CD14-positive monocyte (primary cell): ENCODE results near the gene RERE. TPM values are rescaled to one million over a fixed set of nuclear protein-coding genes. Genes with fewer than 3 reads are reported as not detected.
A peak's percentile ranks its signal among the peaks of the same experiment; 100 is the strongest.

ENCODE experiments used
- DNase-seq, 3 donors: peaks; one replicate each; pipeline ENCODE4 v3.0.0-alpha.2; 2011 to 2022
- H2AFZ ChIP-seq: 2 replicates; pipeline ENCODE4 v1.6.0; 2012; ENCODE audit warnings: mild to moderate bottlenecking, low read depth, low read length, inconsistent platforms; ENCODE audit not compliant: insufficient read depth, poor library complexity, severe bottlenecking
- H3K27ac ChIP-seq, 2 donors: 1 replicate in 1 of 2; 2 replicates in 1 of 2; pipeline ENCODE4 v1.5.1; 2012 to 2013; ENCODE audit warnings: low read length in 2 of 2, control low read depth in 1 of 2, inconsistent platforms in 1 of 2, low read depth in 1 of 2, mild to moderate bottlenecking in 1 of 2
- H3K27me3 ChIP-seq, 2 donors: one replicate each; pipeline versions ENCODE4 v1.6.0 to v1.6.1; 2011 to 2013; ENCODE audit warnings: low read length in 2 of 2; ENCODE audit not compliant: control insufficient read depth in 2 of 2, insufficient read depth in 2 of 2
- H3K36me3 ChIP-seq, 2 donors: replicated peaks in 1 of 2; 1 replicate in 1 of 2; 2 replicates in 1 of 2; pipeline versions ENCODE4 v1.5.1 to v1.6.1; 2012 to 2013; ENCODE audit warnings: low read length in 2 of 2, control low read depth in 1 of 2, inconsistent platforms in 1 of 2, mild to moderate bottlenecking in 1 of 2; ENCODE audit not compliant: insufficient read depth in 2 of 2, control insufficient read depth in 1 of 2
- H3K4me1 ChIP-seq, 2 donors: 1 replicate in 1 of 2; 2 replicates in 1 of 2; pipeline versions ENCODE4 v1.5.1 to v1.6.1; 2012 to 2013; ENCODE audit warnings: low read length in 2 of 2, control low read depth in 1 of 2, inconsistent platforms in 1 of 2, mild to moderate bottlenecking in 1 of 2, moderate library complexity in 1 of 2; ENCODE audit not compliant: insufficient read depth in 2 of 2, control insufficient read depth in 1 of 2
- H3K4me2 ChIP-seq: replicated peaks from 2 replicates; pipeline ENCODE3; 2012; ENCODE audit warnings: low read length, moderate library complexity, mild to moderate bottlenecking; ENCODE audit not compliant: poor library complexity, severe bottlenecking; ENCODE audit errors: extremely low read depth
- H3K4me3 ChIP-seq, 3 experiments: fragments of 200-600 bp in 1 of 3; sonication (generic) in 1 of 3; replicated peaks in 1 of 3; 1 replicate in 2 of 3; 2 replicates in 1 of 3; pipeline ENCODE4 v1.5.1; 2011 to 2013; ENCODE audit warnings: low read length in 3 of 3, mild to moderate bottlenecking in 3 of 3, control low read depth in 2 of 3, low read depth in 2 of 3, inconsistent platforms in 1 of 3, moderate library complexity in 1 of 3
- H3K79me2 ChIP-seq: 2 replicates; pipeline ENCODE4 v1.6.0; 2012; ENCODE audit warnings: mild to moderate bottlenecking, control low read depth, inconsistent platforms, low read length, moderate library complexity; ENCODE audit not compliant: insufficient read depth
- H3K9ac ChIP-seq: 2 replicates; pipeline ENCODE4 v1.6.0; 2017; ENCODE audit warnings: low read length, mild to moderate bottlenecking; ENCODE audit not compliant: insufficient read depth, poor library complexity, severe bottlenecking
- H3K9me3 ChIP-seq, 2 donors: replicated peaks in 1 of 2; 1 replicate in 1 of 2; 2 replicates in 1 of 2; pipeline versions ENCODE4 v1.5.1 to v1.6.1; 2012 to 2013; ENCODE audit warnings: low read length in 2 of 2, control low read depth in 1 of 2; ENCODE audit not compliant: control insufficient read depth in 1 of 2, insufficient read depth in 1 of 2
- H4K20me1 ChIP-seq: 2 replicates; pipeline ENCODE4 v1.6.0; 2012; ENCODE audit warnings: mild to moderate bottlenecking, low read length, control low read depth, moderate library complexity; ENCODE audit not compliant: insufficient read depth
- H3K27ac Mint-ChIP-seq, 7 donors: one replicate each; pipeline ENCODE4 v1.8.0; 2020; ENCODE audit warnings: mild to moderate bottlenecking in 7 of 7, mixed read lengths in 7 of 7, moderate library complexity in 6 of 7, inconsistent platforms in 2 of 7
- H3K27me3 Mint-ChIP-seq, 3 donors: one replicate each; pipeline ENCODE4 v1.8.0; 2021 to 2022; ENCODE audit warnings: low read depth in 3 of 3, mild to moderate bottlenecking in 3 of 3, mixed read lengths in 3 of 3, moderate library complexity in 3 of 3, inconsistent platforms in 1 of 3
- H3K36me3 Mint-ChIP-seq, 2 donors: one replicate each; pipeline ENCODE4 v1.8.0; 2020; ENCODE audit warnings: mixed read lengths in 2 of 2, inconsistent platforms in 1 of 2, mild to moderate bottlenecking in 1 of 2
- H3K4me1 Mint-ChIP-seq: one replicate; pipeline ENCODE4 v1.8.0; 2020; ENCODE audit warnings: mild to moderate bottlenecking, mixed read lengths
- H3K4me3 Mint-ChIP-seq, 2 donors: one replicate each; pipeline ENCODE4 v1.8.0; 2020; ENCODE audit warnings: mild to moderate bottlenecking in 2 of 2, mixed read lengths in 2 of 2, moderate library complexity in 1 of 2
- H3K9me3 Mint-ChIP-seq, 7 donors: one replicate each; pipeline ENCODE4 v1.8.0; 2020 to 2022; ENCODE audit warnings: mixed read lengths in 7 of 7, mild to moderate bottlenecking in 6 of 7, moderate library complexity in 6 of 7, inconsistent platforms in 2 of 7
- WGBS: methylation state at CpG from one replicate; pipeline ENCODE4 v1.1.5; 2013; ENCODE audit warnings: missing lambda C conversion rate; ENCODE audit not compliant: insufficient coverage; 5-methylcytosine and 5-hydroxymethylcytosine counted together
- intact Hi-C, 2 donors: fragments of 100-400 bp; cut with micrococcal nuclease; formaldehyde crosslinking; loops; one replicate each; pipeline versions ENCODE4 v1.15.0 to v1.15.1; 2023
- polyA plus RNA-seq, 3 donors: library from polyadenylated mRNA; depleted of rRNA in 1 of 3; unstranded in 2 of 3; stranded (reverse) in 1 of 3; fragments of 300-500 nt in 2 of 3; fragments of >200 nt in 1 of 3; fragmentation: Illumina TruSeq in 2 of 3; gene quantifications; 1 replicate in 2 of 3; 2 replicates in 1 of 3; pipeline ENCODE4 v1.2.3, GENCODE V29; 2012 to 2021
- TF ChIP-seq, protein P1 (sequence below): fragments of 200-600 bp; IDR thresholded peaks from one replicate; pipeline ENCODE4 v1.8.0; 2022; ENCODE audit warnings: antibody characterized with exemption, mild to moderate bottlenecking

The RERE gene
- polyA plus RNA-seq, 3 donors, result 1.2 to 19.4 (median 3.8) TPM

GRCh38 chr1:8431019-8431418 lies 386.4 kb downstream of the RERE start:
- Histone ChIP-seq H2AFZ (no peak overlapping the region), H3K4me2 (no peak overlapping the region), H3K4me1 (peaks cover 61 to 63% of the 10 kb centered on the region in 2 donors), H3K36me3 (no peaks in the 10 kb centered on the region), H3K27me3 (no peaks in the 10 kb centered on the region), H4K20me1 (no peaks in the 10 kb centered on the region), H3K9ac (no peak overlapping the region), H3K79me2 (peaks cover 14% of the 10 kb centered on the region), H3K4me3 (no peak overlapping the region), H3K9me3 (no peaks in the 10 kb centered on the region), H3K27ac (peak overlapping the region in 1 of 2 donors; percentile 26)
- intact Hi-C loops, result no loop called here
- TF ChIP-seq, protein P1, sequence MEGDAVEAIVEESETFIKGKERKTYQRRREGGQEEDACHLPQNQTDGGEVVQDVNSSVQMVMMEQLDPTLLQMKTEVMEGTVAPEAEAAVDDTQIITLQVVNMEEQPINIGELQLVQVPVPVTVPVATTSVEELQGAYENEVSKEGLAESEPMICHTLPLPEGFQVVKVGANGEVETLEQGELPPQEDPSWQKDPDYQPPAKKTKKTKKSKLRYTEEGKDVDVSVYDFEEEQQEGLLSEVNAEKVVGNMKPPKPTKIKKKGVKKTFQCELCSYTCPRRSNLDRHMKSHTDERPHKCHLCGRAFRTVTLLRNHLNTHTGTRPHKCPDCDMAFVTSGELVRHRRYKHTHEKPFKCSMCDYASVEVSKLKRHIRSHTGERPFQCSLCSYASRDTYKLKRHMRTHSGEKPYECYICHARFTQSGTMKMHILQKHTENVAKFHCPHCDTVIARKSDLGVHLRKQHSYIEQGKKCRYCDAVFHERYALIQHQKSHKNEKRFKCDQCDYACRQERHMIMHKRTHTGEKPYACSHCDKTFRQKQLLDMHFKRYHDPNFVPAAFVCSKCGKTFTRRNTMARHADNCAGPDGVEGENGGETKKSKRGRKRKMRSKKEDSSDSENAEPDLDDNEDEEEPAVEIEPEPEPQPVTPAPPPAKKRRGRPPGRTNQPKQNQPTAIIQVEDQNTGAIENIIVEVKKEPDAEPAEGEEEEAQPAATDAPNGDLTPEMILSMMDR, result peak; percentile 26
- DNase-seq, result peak in 2 of 3 donors; percentile 37 to 39
- Mint-ChIP-seq H3K9me3 (peaks cover 0 to 3% (median 0%) of the 10 kb centered on the region in 7 donors), H3K36me3 (peaks cover 9 to 16% of the 10 kb centered on the region in 2 donors), H3K4me3 (no peak overlapping the region), H3K27me3 (no peaks in the 10 kb centered on the region), H3K27ac (peak overlapping the region in 4 of 7 donors; percentile 4 to 69 (median 54)), H3K4me1 (peaks cover 62% of the 10 kb centered on the region)
- WGBS, result 14% methylated on average over 2 of the region's 8 CpGs

- peaks cover 68% of the 10 kb centered on the region for H3K4me1 Mint-ChIP-seq
- H3K27me3 ChIP-seq, result no peaks in the 10 kb centered on the region
- H3K9ac ChIP-seq, result no peak overlapping the region
- H3K36me3 ChIP-seq, result no peaks in the 10 kb centered on the region
- H3K4me3 Mint-ChIP-seq, result no peak overlapping the region
- H2AFZ ChIP-seq, result no peak overlapping the region
- TF ChIP-seq, protein P1, result no peak
- no peak overlapping the region for H3K4me3 ChIP-seq
- H4K20me1 ChIP-seq, result no peaks in the 10 kb centered on the region
- H3K9me3 Mint-ChIP-seq, result no peaks in the 10 kb centered on the region
- intact Hi-C loops, result no loop called here
- H3K27ac ChIP-seq, result peak overlapping the region in 1 of 2 donors; percentile 26
- H3K36me3 Mint-ChIP-seq, result peaks cover 9 to 16% of the 10 kb centered on the region in 2 donors
- H3K27ac Mint-ChIP-seq, result peak overlapping the region in 4 of 7 donors; percentile 46 to 73 (median 70)
- no peaks in the 10 kb centered on the region for H3K27me3 Mint-ChIP-seq
- DNase-seq, result no peak
- H3K4me1 ChIP-seq, result peaks cover 66 to 68% of the 10 kb centered on the region in 2 donors
- H3K79me2 ChIP-seq, result peaks cover 19% of the 10 kb centered on the region
- H3K4me2 ChIP-seq, result no peak overlapping the region
- H3K9me3 ChIP-seq, result no peaks in the 10 kb centered on the region
- WGBS, result 14% methylated on average over 1 of the region's 2 CpGs
Observed at GRCh38 chr1:8430476-8430875, 387.0 kb downstream of the RERE start.
